ENCODE measurements around the gene PPM1J. TPM values are rescaled to one million over a fixed set of nuclear protein-coding genes. Genes with fewer than 3 reads are reported as not detected.

The PPM1J gene
- total and polyA plus RNA-seq, 9 of the 15 experiments (the other 6 are each of a cell fraction or from before 2014, with no cell fraction given), result 0.25 to 10.5 (median 4.2) TPM

GRCh38 chr1:112762541-112763500 lies 47.7 kb upstream of the PPM1J start:
- Histone ChIP-seq H4K20me1 (replicated peaks; ENCODE audit: control insufficient read depth, insufficient read depth, low read length) (no peaks in the 10 kb centered on the region), H3K36me3 (ENCODE audit: control insufficient read depth, insufficient read depth, low read length) (no peaks in the 10 kb centered on the region), H3K79me2 (ENCODE audit: control insufficient read depth, insufficient read depth, low read length) (no peaks in the 10 kb centered on the region), H3K4me2 (ENCODE audit: insufficient read depth, low read length) (no peak overlapping the region), H3K4me1 (replicated peaks in 1 of 2; ENCODE audit: control insufficient read depth in 2 of 2, insufficient read depth in 2 of 2, low read length in 2 of 2) (no peaks in the 10 kb centered on the region), H3K9me3 (replicated peaks; ENCODE audit: control insufficient read depth, insufficient read depth, low read depth, low read length) (no peaks in the 10 kb centered on the region), H3K27me3 (ENCODE audit: control insufficient read depth in 2 of 2, insufficient read depth in 2 of 2, low read length in 2 of 2) (peaks cover 26 to 43% of the 10 kb centered on the region in 2 experiments), H3K9ac (ENCODE audit: insufficient read depth in 1 of 2, low read depth in 2 of 2, low read length in 2 of 2) (no peak overlapping the region), H3K9me1 (ENCODE audit: control insufficient read depth, insufficient read depth, low read length) (no peaks in the 10 kb centered on the region), H3K4me3 (no peak overlapping the region), H2AFZ (ENCODE audit: low read depth, low read length) (no peak overlapping the region), H3K27ac (ENCODE audit: extremely low read depth, low read depth, low read length) (no peak overlapping the region)
- intact Hi-C loops (cut with micrococcal nuclease), result no loop called here
- peak; percentile 48 for FAIRE-seq
- ATAC-seq, result no peak
- no peak for TF ChIP-seq TCF7L2 (IDR thresholded peaks at IDR 0.05; ENCODE audit: low read depth, low read length)
- ChIA-PET CTCF (ENCODE audit: low intra/inter-chr PET ratio) (no interaction called here), POLR2A (interaction anchor here (0.8 to 1.3 kb wide), 8 partner anchors 8 to 179 kb away, joined by 3 to 5 read pairs (median 4); no protein-coding TSS in a partner anchor)
- no peak for DNase-seq (ENCODE audit: extremely low read depth in 1 of 4, low spot score in 3 of 4)
- in situ Hi-C loops (cut with MboI), result no loop called here
- no TSS peak for BruUV-seq (replicated peaks)
- WGBS (ENCODE audit: insufficient coverage, low coverage, missing lambda C conversion rate), result 7% methylated on average over 12 of the region's 12 CpGs

GRCh38 chr1:112761714-112762480 lies 46.8 kb upstream of the PPM1J start:
- Histone ChIP-seq H3K4me3 (no peak overlapping the region), H3K4me2 (ENCODE audit: insufficient read depth, low read length) (no peak overlapping the region), H3K27ac (ENCODE audit: extremely low read depth, low read depth, low read length) (no peak overlapping the region), H3K36me3 (ENCODE audit: control insufficient read depth, insufficient read depth, low read length) (no peaks in the 10 kb centered on the region), H4K20me1 (replicated peaks; ENCODE audit: control insufficient read depth, insufficient read depth, low read length) (no peaks in the 10 kb centered on the region), H3K9ac (ENCODE audit: insufficient read depth in 1 of 2, low read depth in 2 of 2, low read length in 2 of 2) (no peak overlapping the region), H3K9me3 (replicated peaks; ENCODE audit: control insufficient read depth, insufficient read depth, low read depth, low read length) (no peaks in the 10 kb centered on the region), H2AFZ (ENCODE audit: low read depth, low read length) (no peak overlapping the region), H3K9me1 (ENCODE audit: control insufficient read depth, insufficient read depth, low read length) (no peaks in the 10 kb centered on the region), H3K79me2 (ENCODE audit: control insufficient read depth, insufficient read depth, low read length) (no peaks in the 10 kb centered on the region), H3K27me3 (ENCODE audit: control insufficient read depth in 2 of 2, insufficient read depth in 2 of 2, low read length in 2 of 2) (peaks cover 34 to 42% of the 10 kb centered on the region in 2 experiments), H3K4me1 (replicated peaks in 1 of 2; ENCODE audit: control insufficient read depth in 2 of 2, insufficient read depth in 2 of 2, low read length in 2 of 2) (no peaks in the 10 kb centered on the region)
- in situ Hi-C loops (cut with MboI) (no loop called here), intact Hi-C loops (cut with micrococcal nuclease) (no loop called here)
- WGBS (ENCODE audit: insufficient coverage, low coverage, missing lambda C conversion rate), result 1% methylated on average over 9 of the region's 9 CpGs
- no peak for DNase-seq (ENCODE audit: extremely low read depth in 1 of 4, low spot score in 3 of 4)
- TF ChIP-seq RNF2 (IDR thresholded peaks at IDR 0.05) (peak; percentile 35; the same call in 1 of the 2 replicates), LEF1 (IDR thresholded peaks at IDR 0.05) (no peak)
- CTCF ChIA-PET (ENCODE audit: low intra/inter-chr PET ratio), result no interaction called here
- POLR2A ChIA-PET, result interaction anchor here (0.6 to 1.6 kb wide), 8 partner anchors 9 to 370 kb away, joined by 3 to 7 read pairs (median 4); no protein-coding TSS in a partner anchor
- no peak for FAIRE-seq
- no peak for ATAC-seq
- BruUV-seq (replicated peaks), result no TSS peak
